H1 (cell line): ENCODE results near the gene HDLBP. TPM values are rescaled to one million over a fixed set of nuclear protein-coding genes. Genes with fewer than 3 reads are reported as not detected.

Experiments used
- CTCF ChIA-PET: fragments of 300-600 bp; sonication (Branson Sonifier 250); formaldehyde crosslinking; loops from one replicate; lab custom pipeline; 2021; ENCODE audit not compliant: partially characterized antibody; lab: Charles Lee
- POLR2A ChIA-PET: fragments of 300-600 bp; sonication (Branson Sonifier 250); formaldehyde crosslinking; loops from one replicate; lab custom pipeline; 2021; ENCODE audit warnings: inconsistent platforms; ENCODE audit not compliant: partially characterized antibody; lab: Charles Lee
- DNase-seq, 2 experiments: peaks; one replicate each; pipeline versions ENCODE4 v3.0.0 to v3.0.0-alpha.2; 2010 to 2022; ENCODE audit warnings: low spot score in 2 of 2, low read depth in 1 of 2, mixed read lengths in 1 of 2
- FAIRE-seq: peaks from 2 replicates; lab custom pipeline; 2011; peaks lifted over from hg19 to GRCh38; lab: Jason Lieb, UNC
- H2AFZ ChIP-seq: 2 replicates; pipeline ENCODE4 v1.8.1; 2012; ENCODE audit warnings: low read length, inconsistent platforms
- H2AK5ac ChIP-seq: 2 replicates; pipeline ENCODE4 v1.6.1; 2013; ENCODE audit warnings: low read depth, low read length
- H2BK120ac ChIP-seq: replicated peaks from 2 replicates; pipeline ENCODE3; 2013; ENCODE audit warnings: low read depth, low read length, inconsistent platforms
- H2BK12ac ChIP-seq: 2 replicates; pipeline ENCODE4 v1.6.1; 2013; ENCODE audit warnings: low read depth, low read length
- H2BK15ac ChIP-seq: 2 replicates; pipeline ENCODE4 v1.6.1; 2013; ENCODE audit warnings: low read length
- H2BK20ac ChIP-seq: 2 replicates; pipeline ENCODE4 v1.6.1; 2013; ENCODE audit warnings: low read length
- H2BK5ac ChIP-seq: 2 replicates; pipeline ENCODE4 v1.6.1; 2013; ENCODE audit warnings: low read depth, low read length
- H3K14ac ChIP-seq: 2 replicates; pipeline ENCODE4 v1.6.1; 2013; ENCODE audit warnings: inconsistent platforms; ENCODE audit not compliant: insufficient read length
- H3K18ac ChIP-seq: 2 replicates; pipeline ENCODE4 v1.6.1; 2013; ENCODE audit warnings: low read length; ENCODE audit errors: extremely low read depth
- H3K23ac ChIP-seq: 2 replicates; pipeline ENCODE4 v1.6.1; 2013; ENCODE audit warnings: inconsistent platforms; ENCODE audit not compliant: insufficient read length
- H3K23me2 ChIP-seq: 2 replicates; pipeline ENCODE4 v1.6.1; 2013; ENCODE audit warnings: low read depth, low read length
- H3K27ac ChIP-seq: 2 replicates; pipeline ENCODE4 v1.6.1; 2011; ENCODE audit warnings: low read depth, low read length, inconsistent platforms
- H3K27me3 ChIP-seq, 4 experiments: replicated peaks in 1 of 4; 1 replicate in 1 of 4; 2 replicates in 3 of 4; pipeline versions ENCODE4 v1.6.1 to v1.8.1; 2011 to 2013; ENCODE audit warnings: low read length in 3 of 4, mild to moderate bottlenecking in 3 of 4, inconsistent platforms in 2 of 4, mixed read lengths in 2 of 4, moderate library complexity in 1 of 4; ENCODE audit not compliant: control insufficient read depth in 3 of 4, insufficient read depth in 3 of 4; ENCODE audit errors: extremely low read depth in 1 of 4
- H3K36me3 ChIP-seq, 4 experiments: 2 replicates each; pipeline versions ENCODE4 v1.6.1 to v1.8.1; 2011 to 2013; ENCODE audit warnings: mild to moderate bottlenecking in 4 of 4, low read length in 3 of 4, moderate library complexity in 2 of 4, control low read depth in 1 of 4, inconsistent platforms in 1 of 4; ENCODE audit not compliant: insufficient read depth in 4 of 4, control insufficient read depth in 2 of 4
- H3K4ac ChIP-seq: replicated peaks from 2 replicates; pipeline ENCODE3; 2013; ENCODE audit warnings: low read length, low read depth, mixed read lengths, inconsistent platforms; ENCODE audit not compliant: insufficient read length
- H3K4me1 ChIP-seq, 4 experiments: replicated peaks in 1 of 4; 1 replicate in 1 of 4; 2 replicates in 3 of 4; pipeline versions ENCODE4 v1.6.1 to v1.8.1; 2011 to 2013; ENCODE audit warnings: low read length in 3 of 4, inconsistent platforms in 2 of 4, mixed read lengths in 1 of 4; ENCODE audit not compliant: insufficient read depth in 4 of 4, control insufficient read depth in 3 of 4
- H3K4me2 ChIP-seq, 2 experiments: 2 replicates each; pipeline versions ENCODE4 v1.6.1 to v1.8.1; 2011 to 2013; ENCODE audit warnings: low read depth in 2 of 2, low read length in 2 of 2, control low read depth in 1 of 2, inconsistent platforms in 1 of 2, mild to moderate bottlenecking in 1 of 2; ENCODE audit not compliant: insufficient read depth in 1 of 2
- H3K4me3 ChIP-seq, 4 experiments: fragments of 200-600, 300-600 bp in 1 of 4; sonication (generic), shearing (Covaris generic), sonication (Bioruptor Twin) in 1 of 4; 2 replicates each; pipeline versions ENCODE4 v1.5.1 to v1.8.1; 2011 to 2016; ENCODE audit warnings: low read length in 4 of 4, low read depth in 3 of 4, control low read depth in 2 of 4, inconsistent platforms in 2 of 4, mild to moderate bottlenecking in 2 of 4, mixed read lengths in 1 of 4, moderate library complexity in 1 of 4; ENCODE audit not compliant: insufficient read depth in 2 of 4; ENCODE audit errors: extremely low read depth in 1 of 4
- H3K56ac ChIP-seq: replicated peaks from 2 replicates; pipeline ENCODE3; 2013; ENCODE audit warnings: low read depth, mild to moderate bottlenecking, mixed read lengths, low read length, inconsistent platforms; ENCODE audit not compliant: insufficient read length
- H3K79me1 ChIP-seq: 2 replicates; pipeline ENCODE4 v1.6.1; 2013; ENCODE audit warnings: low read depth, low read length, control low read depth
- H3K79me2 ChIP-seq, 2 experiments: 2 replicates each; pipeline versions ENCODE4 v1.6.1 to v1.8.1; 2012 to 2013; ENCODE audit warnings: low read length in 2 of 2, mild to moderate bottlenecking in 2 of 2, inconsistent platforms in 1 of 2; ENCODE audit not compliant: insufficient read depth in 2 of 2, control insufficient read depth in 1 of 2
- H3K9ac ChIP-seq, 4 experiments: replicated peaks in 1 of 4; 1 replicate in 1 of 4; 2 replicates in 3 of 4; pipeline versions ENCODE4 v1.6.1 to v1.8.1; 2011 to 2013; ENCODE audit warnings: low read depth in 3 of 4, low read length in 3 of 4, control low read depth in 2 of 4, mild to moderate bottlenecking in 2 of 4, moderate library complexity in 2 of 4, inconsistent platforms in 1 of 4; ENCODE audit errors: extremely low read depth in 1 of 4
- H3K9me3 ChIP-seq, 2 experiments: 2 replicates each; pipeline versions ENCODE4 v1.6.1 to v1.8.1; 2012 to 2013; ENCODE audit warnings: mild to moderate bottlenecking in 2 of 2, moderate library complexity in 2 of 2, control low read depth in 1 of 2, inconsistent platforms in 1 of 2, low read depth in 1 of 2, low read length in 1 of 2, mixed read lengths in 1 of 2; ENCODE audit not compliant: insufficient read depth in 2 of 2
- H4K20me1 ChIP-seq, 2 experiments: replicated peaks in 1 of 2; 2 replicates each; pipeline versions ENCODE3 to v1.8.1; 2011 to 2013; ENCODE audit warnings: inconsistent platforms in 2 of 2, low read length in 2 of 2, mild to moderate bottlenecking in 1 of 2; ENCODE audit not compliant: insufficient read depth in 2 of 2, control insufficient read depth in 1 of 2
- H4K5ac ChIP-seq: 2 replicates; pipeline ENCODE4 v1.6.1; 2013; ENCODE audit warnings: low read length, low read depth, mixed read lengths, inconsistent platforms; ENCODE audit not compliant: insufficient read length
- H4K8ac ChIP-seq: 2 replicates; pipeline ENCODE4 v1.8.0; 2013; ENCODE audit warnings: mild to moderate bottlenecking, moderate library complexity, low read length, inconsistent platforms; ENCODE audit not compliant: insufficient read depth; ENCODE audit errors: extremely low read depth
- H4K91ac ChIP-seq: replicated peaks from 2 replicates; pipeline ENCODE3; 2013; ENCODE audit warnings: low read length, mixed read lengths, inconsistent platforms; ENCODE audit not compliant: insufficient read length
- CBX8 ChIP-seq: fragments of 300-800, 300-1000 bp; sonication (generic); IDR thresholded peaks from 2 replicates; pipeline ENCODE4 v1.7.1; 2016; ENCODE audit warnings: low read depth, low read length, borderline replicate concordance
- CHD1 ChIP-seq: IDR thresholded peaks from 2 replicates; pipeline ENCODE4 v1.6.1; 2012; ENCODE audit warnings: low read depth, low read length, improper control_type of control experiment
- HDAC2 ChIP-seq, 2 experiments: fragments of 300-600 bp in 1 of 2; sonication (generic) in 1 of 2; IDR thresholded peaks; 2 replicates each; pipeline ENCODE4 v1.6.1; 2011 to 2012; ENCODE audit warnings: low read depth in 2 of 2, low read length in 2 of 2, mild to moderate bottlenecking in 2 of 2, moderate library complexity in 2 of 2, borderline replicate concordance in 1 of 2, inconsistent platforms in 1 of 2
- HDAC6 ChIP-seq: IDR thresholded peaks from one replicate; pipeline ENCODE4 v1.7.1; 2012; ENCODE audit warnings: low read depth, mild to moderate bottlenecking, inconsistent platforms, low read length, moderate library complexity
- KDM1A ChIP-seq: fragments of 200-600, 300-600 bp; sonication (generic); IDR thresholded peaks from 2 replicates; pipeline ENCODE4 v1.7.1; 2016; ENCODE audit warnings: mild to moderate bottlenecking, low read length, borderline replicate concordance
- NANOG ChIP-seq: IDR thresholded peaks from 2 replicates; pipeline ENCODE4 v1.6.1; 2011; ENCODE audit warnings: low read length, low read depth, mild to moderate bottlenecking, inconsistent platforms; ENCODE audit not compliant: insufficient read depth, poor library complexity, severe bottlenecking
- SRF ChIP-seq: IDR thresholded peaks from 2 replicates; pipeline ENCODE4 v1.6.1; 2011; ENCODE audit warnings: mild to moderate bottlenecking, low read depth, low read length, moderate library complexity
- TAF1 ChIP-seq: IDR thresholded peaks from 2 replicates; pipeline ENCODE4 v1.6.1; 2011; ENCODE audit warnings: mild to moderate bottlenecking, low read depth, low read length
- ZNF274 ChIP-seq: IDR thresholded peaks from 2 replicates; pipeline ENCODE4 v1.7.0; 2012; ENCODE audit warnings: low read length, borderline replicate concordance; ENCODE audit errors: extremely low read depth
- WGBS, 2 experiments: shearing (Covaris generic) in 1 of 2; methylation state at CpG; one replicate each; pipeline versions ENCODE4 v1.1.6 to v1.1.7; 2013 to 2015; ENCODE audit warnings: low lambda C conversion rate in 2 of 2, mixed read lengths in 2 of 2, inconsistent platforms in 1 of 2, low coverage in 1 of 2, missing lambda C conversion rate in 1 of 2; ENCODE audit not compliant: insufficient replicate concordance in 2 of 2, insufficient coverage in 1 of 2, insufficient read length in 1 of 2; ENCODE audit errors: extremely low coverage in 1 of 2, missing lambda C conversion rate in 1 of 2; 5-methylcytosine and 5-hydroxymethylcytosine counted together
- polyA plus RNA-seq, 7 experiments: library from polyadenylated mRNA; depleted of rRNA in 3 of 7; stranded (reverse) in 5 of 7; unstranded in 2 of 7; fragments of >200 nt in 5 of 7; fragments of 200-250 nt in 2 of 7; gene quantifications; 1 replicate in 5 of 7; 2 replicates in 1 of 7; 4 replicates in 1 of 7; pipeline versions ENCODE4 v1.2.1 to v1.2.3, GENCODE V29; 2011 to 2013; ENCODE audit warnings: missing spikeins in 2 of 7, mixed read lengths in 2 of 7
- total RNA-seq: library from RNA; stranded (reverse); fragmentation: NEBNext Ultra II Directional; extraction: Animal tissue kit (Norgen Biotek cat#: 25700); gene quantifications from 2 replicates; pipeline ENCODE4 v1.2.1, GENCODE V29; 2021
- TF ChIP-seq, protein P1 (sequence below), 3 experiments: IDR thresholded peaks; 1 replicate in 2 of 3; 2 replicates in 1 of 3; pipeline versions ENCODE4 v1.5.1 to v1.6.1; 2011; ENCODE audit warnings: low read length in 3 of 3, mild to moderate bottlenecking in 3 of 3, inconsistent platforms in 2 of 3, low read depth in 1 of 3, moderate library complexity in 1 of 3; ENCODE audit not compliant: insufficient read depth in 1 of 3; ENCODE audit errors: control extremely low read depth in 1 of 3

The HDLBP gene
- total and polyA plus RNA-seq, 2 of the 8 experiments (the other 6 are each of a cell fraction or from before 2014, with no cell fraction given) = 185 to 360 TPM

DNA sequence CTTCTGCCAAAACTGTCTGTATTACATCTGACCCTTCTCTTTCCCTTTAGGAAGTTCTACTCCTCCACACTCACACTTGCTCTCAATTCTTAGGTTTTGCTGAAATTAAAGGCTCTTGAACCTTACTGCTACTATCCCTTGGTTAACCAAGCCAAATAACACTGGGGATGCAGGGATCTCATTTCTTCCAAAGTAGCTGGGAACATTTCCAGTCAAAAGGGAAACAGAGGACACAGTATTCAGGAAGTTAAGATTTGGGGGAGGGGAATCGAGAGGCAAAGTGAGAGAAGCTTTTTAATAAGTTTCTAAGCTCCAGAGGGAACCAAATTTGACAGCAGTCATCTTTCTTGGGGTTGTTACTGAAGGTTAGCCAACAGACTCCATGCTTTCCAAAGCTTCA, 6.4 kb upstream of the HDLBP start:
- Histone ChIP-seq H3K4me2 (no peak overlapping the region), H2BK120ac (no peak overlapping the region), H3K4me3 (no peak overlapping the region), H2BK5ac (no peak overlapping the region), H3K18ac (no peak overlapping the region; the same call in 1 of the 2 replicates), H3K4ac (no peak overlapping the region), H3K9me3 (no peaks in the 10 kb centered on the region), H3K14ac (no peak overlapping the region), H2BK15ac (no peak overlapping the region), H3K23me2 (peaks cover 2% of the 10 kb centered on the region; the same call in 1 of the 2 replicates), H3K79me2 (peaks cover 49 to 99% of the 10 kb centered on the region in 2 experiments), H3K23ac (no peak overlapping the region), H2AFZ (no peak overlapping the region), H2BK12ac (no peak overlapping the region), H4K20me1 (peaks cover 14 to 27% of the 10 kb centered on the region in 2 experiments), H3K9ac (no peak overlapping the region; a peak in 1 of 7 replicates), H3K27ac (no peak overlapping the region), H4K91ac (no peak overlapping the region), H4K8ac (no peak overlapping the region), H3K79me1 (peaks cover 6% of the 10 kb centered on the region), H3K4me1 (peaks cover 0 to 7% (median under 1%) of the 10 kb centered on the region in 4 experiments; a peak in 3 of 7 replicates), H3K36me3 (peaks cover 0 to 32% (median 2%) of the 10 kb centered on the region in 4 experiments; a peak in 4 of 8 replicates), H4K5ac (no peak overlapping the region), H2BK20ac (no peak overlapping the region), H3K56ac (no peak overlapping the region), H2AK5ac (no peak overlapping the region), H3K27me3 (no peaks in the 10 kb centered on the region)
- WGBS, 2 experiments = 86% methylated on average over 1 of the region's 1 CpG; no CpG with 5 or more reads in 1 of the 2 experiments
- ChIA-PET CTCF (interaction anchor here (0.5 kb wide), 1 partner anchor 64 kb away, joined by 3 read pairs; no protein-coding TSS in a partner anchor), POLR2A (interaction anchor here (0.9 to 2.1 kb wide), 2 partner anchors 42 kb away, joined by 3 to 6 read pairs; no protein-coding TSS in a partner anchor)
- TF ChIP-seq CBX8 (no peak), HDAC6 (no peak), CHD1 (no peak), KDM1A (no peak), NANOG (no peak), HDAC2 (IDR thresholded peaks at IDR 0.05; ENCODE audit: borderline replicate concordance in 1 of 2, low read depth in 2 of 2, low read length in 2 of 2) (no peak), ZNF274 (no peak), SRF (no peak), TAF1 (no peak)
- TF ChIP-seq, protein P1, sequence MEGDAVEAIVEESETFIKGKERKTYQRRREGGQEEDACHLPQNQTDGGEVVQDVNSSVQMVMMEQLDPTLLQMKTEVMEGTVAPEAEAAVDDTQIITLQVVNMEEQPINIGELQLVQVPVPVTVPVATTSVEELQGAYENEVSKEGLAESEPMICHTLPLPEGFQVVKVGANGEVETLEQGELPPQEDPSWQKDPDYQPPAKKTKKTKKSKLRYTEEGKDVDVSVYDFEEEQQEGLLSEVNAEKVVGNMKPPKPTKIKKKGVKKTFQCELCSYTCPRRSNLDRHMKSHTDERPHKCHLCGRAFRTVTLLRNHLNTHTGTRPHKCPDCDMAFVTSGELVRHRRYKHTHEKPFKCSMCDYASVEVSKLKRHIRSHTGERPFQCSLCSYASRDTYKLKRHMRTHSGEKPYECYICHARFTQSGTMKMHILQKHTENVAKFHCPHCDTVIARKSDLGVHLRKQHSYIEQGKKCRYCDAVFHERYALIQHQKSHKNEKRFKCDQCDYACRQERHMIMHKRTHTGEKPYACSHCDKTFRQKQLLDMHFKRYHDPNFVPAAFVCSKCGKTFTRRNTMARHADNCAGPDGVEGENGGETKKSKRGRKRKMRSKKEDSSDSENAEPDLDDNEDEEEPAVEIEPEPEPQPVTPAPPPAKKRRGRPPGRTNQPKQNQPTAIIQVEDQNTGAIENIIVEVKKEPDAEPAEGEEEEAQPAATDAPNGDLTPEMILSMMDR (IDR thresholded peaks at IDR 0.05; ENCODE audit: control extremely low read depth in 1 of 3, insufficient read depth in 1 of 3, low read depth in 1 of 3, low read length in 3 of 3) = no peak
- FAIRE-seq (no peak), DNase-seq (no peak)
